HepG2 (cell line): Measurements from ENCODE around the gene INPP5K. TPM values are rescaled to one million over a fixed set of nuclear protein-coding genes. Genes with fewer than 3 reads are reported as not detected.

Experiments used
- HOXA3 ChIP-seq: sonication (generic); formaldehyde crosslinking; IDR thresholded peaks from 2 replicates; pipeline ENCODE4 v1.5.0; 2020; ENCODE audit warnings: missing genetic modification reagents
- ISX ChIP-seq: sonication (generic); formaldehyde crosslinking; conservative IDR thresholded peaks from 2 replicates; pipeline ENCODE4 v1.5.0; 2020; ENCODE audit warnings: missing genetic modification reagents
- MBNL3 ChIP-seq: fragments of 250-450 bp; sonication (Bioruptor Pico); conservative IDR thresholded peaks from 2 replicates; pipeline ENCODE4 v1.8.0; 2022; ENCODE audit warnings: mild to moderate bottlenecking, inconsistent platforms
- NR2C2 ChIP-seq: sonication (generic); formaldehyde crosslinking; IDR thresholded peaks from 2 replicates; pipeline ENCODE4 v1.4.0; 2020; ENCODE audit warnings: missing genetic modification reagents, mild to moderate bottlenecking, moderate library complexity, borderline replicate concordance
- SMAD3 ChIP-seq: sonication (generic); formaldehyde crosslinking; IDR thresholded peaks from 2 replicates; pipeline ENCODE4 v1.4.0; 2020; ENCODE audit warnings: missing genetic modification reagents
- SMARCC2 ChIP-seq: fragments of 450-650 bp; IDR thresholded peaks from 2 replicates; pipeline ENCODE4 v1.6.1; 2017; ENCODE audit warnings: antibody characterized with exemption, mild to moderate bottlenecking
- SNAI1 ChIP-seq: sonication (generic); formaldehyde crosslinking; IDR thresholded peaks from 2 replicates; pipeline ENCODE4 v1.5.0; 2020; ENCODE audit warnings: mild to moderate bottlenecking, missing genetic modification reagents, borderline replicate concordance
- SOX6 ChIP-seq, 2 experiments: fragments of 450-650 bp in 1 of 2; sonication (generic) in 1 of 2; formaldehyde crosslinking in 1 of 2; IDR thresholded peaks; 2 replicates each; pipeline versions ENCODE4 v1.4.0 to v1.6.1; 2017 to 2020; ENCODE audit warnings: antibody characterized with exemption in 1 of 2, mild to moderate bottlenecking in 1 of 2, missing genetic modification reagents in 1 of 2
- TCF7 ChIP-seq: sonication (generic); IDR thresholded peaks from 2 replicates; pipeline ENCODE4 v1.6.1; 2016; ENCODE audit warnings: antibody characterized with exemption, low read depth
- ZMAT3 ChIP-seq: sonication (generic); formaldehyde crosslinking; conservative IDR thresholded peaks from 2 replicates; pipeline ENCODE4 v1.7.0; 2021; ENCODE audit warnings: missing genetic modification reagents
- ZNF230 ChIP-seq: sonication (generic); formaldehyde crosslinking; IDR thresholded peaks from 2 replicates; pipeline ENCODE4 v1.4.0; 2020; ENCODE audit warnings: mild to moderate bottlenecking, missing genetic modification reagents
- ZNF256 ChIP-seq: sonication (generic); formaldehyde crosslinking; conservative IDR thresholded peaks from 2 replicates; pipeline ENCODE4 v1.4.0; 2020; ENCODE audit warnings: missing genetic modification reagents
- ZNF484 ChIP-seq: sonication (generic); formaldehyde crosslinking; IDR thresholded peaks from 2 replicates; pipeline ENCODE4 v1.5.1; 2020; ENCODE audit warnings: mild to moderate bottlenecking, low read depth, missing genetic modification reagents, borderline replicate concordance
- ZNF562 ChIP-seq: sonication (generic); formaldehyde crosslinking; IDR thresholded peaks from 2 replicates; pipeline ENCODE4 v1.8.0; 2022; ENCODE audit warnings: missing genetic modification reagents, borderline replicate concordance
- ZNF773 ChIP-seq: sonication (generic); formaldehyde crosslinking; IDR thresholded peaks from 2 replicates; pipeline ENCODE4 v1.4.0; 2020; ENCODE audit warnings: missing genetic modification reagents, borderline replicate concordance
- ZNF790 ChIP-seq: sonication (generic); formaldehyde crosslinking; IDR thresholded peaks from 2 replicates; pipeline ENCODE4 v1.8.0; 2022; ENCODE audit warnings: missing genetic modification reagents, mild to moderate bottlenecking, borderline replicate concordance
- polyA plus RNA-seq, 8 experiments: library from polyadenylated mRNA; depleted of rRNA in 3 of 8; stranded (reverse) in 7 of 8; unstranded in 1 of 8; fragments of >200 nt; fragmentation: Illumina TruSeq in 4 of 8; extraction: Trizol in 4 of 8; gene quantifications; 2 replicates each; pipeline versions ENCODE4 v1.2.1 to v1.2.3, GENCODE V29; 2011 to 2016; ENCODE audit warnings: low read depth in 4 of 8, missing spikeins in 1 of 8, mixed read lengths in 1 of 8; ENCODE audit not compliant: insufficient read depth in 1 of 8
- total RNA-seq, 5 experiments: library from RNA; depleted of rRNA; stranded (reverse); fragments of >200 nt; fragmentation: Illumina TruSeq; extraction: Trizol; gene quantifications; 2 replicates each; pipeline ENCODE4 v1.2.3, GENCODE V29; 2016; ENCODE audit warnings: low read depth in 1 of 5
- TF ChIP-seq, protein P1 (sequence below), 2 experiments: fragments of 450-650 bp in 1 of 2; sonication (generic) in 1 of 2; formaldehyde crosslinking in 1 of 2; IDR thresholded peaks; 2 replicates each; pipeline versions ENCODE4 v1.6.1 to v1.8.0; 2016 to 2022; ENCODE audit warnings: antibody characterized with exemption in 1 of 2, mild to moderate bottlenecking in 1 of 2, missing genetic modification reagents in 1 of 2
- TF ChIP-seq, protein P2 (sequence below): sonication (generic); formaldehyde crosslinking; IDR thresholded peaks from 2 replicates; pipeline ENCODE4 v1.5.1; 2020; ENCODE audit warnings: missing genetic modification reagents, mild to moderate bottlenecking, borderline replicate concordance
- TF ChIP-seq, protein P3 (sequence below): sonication (generic); formaldehyde crosslinking; conservative IDR thresholded peaks from 2 replicates; pipeline ENCODE4 v1.4.0; 2020; ENCODE audit warnings: missing genetic modification reagents

INPP5K gene
- total and polyA plus RNA-seq, 2 of the 13 experiments (the other 11 are each of a cell fraction or from before 2014, with no cell fraction given), result 4.8 to 9.6 TPM

DNA sequence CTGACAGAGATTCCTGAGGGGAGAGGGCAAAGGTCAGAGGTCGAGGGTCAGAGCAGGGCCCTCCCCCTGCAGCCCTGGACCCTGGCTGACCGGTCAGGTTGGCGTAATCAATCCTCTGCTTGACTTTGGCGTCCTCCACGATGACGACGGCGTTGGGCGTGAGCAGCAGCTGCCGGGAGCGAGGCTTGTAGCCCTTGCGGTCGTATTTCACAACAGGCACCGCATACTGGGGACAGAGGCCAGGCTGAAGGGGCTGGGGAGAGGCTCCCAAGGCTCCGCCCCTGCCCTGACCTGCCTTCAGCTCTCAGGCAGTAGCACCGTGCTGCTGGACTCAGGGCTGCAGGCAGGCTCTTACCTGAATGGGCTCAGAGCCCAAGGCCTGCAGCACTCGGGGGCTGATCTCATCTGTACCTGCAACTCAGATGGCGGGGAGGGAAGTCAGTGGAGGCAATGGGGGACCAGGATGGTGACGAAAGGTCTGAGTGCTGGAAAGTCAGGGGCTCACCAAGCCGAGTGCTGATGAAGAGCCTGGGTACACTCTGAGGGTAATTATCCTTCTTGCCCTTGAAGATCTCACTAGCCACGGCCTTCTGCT lies 48.4 kb downstream of the INPP5K start (continued):
- TF ChIP-seq, protein P1, sequence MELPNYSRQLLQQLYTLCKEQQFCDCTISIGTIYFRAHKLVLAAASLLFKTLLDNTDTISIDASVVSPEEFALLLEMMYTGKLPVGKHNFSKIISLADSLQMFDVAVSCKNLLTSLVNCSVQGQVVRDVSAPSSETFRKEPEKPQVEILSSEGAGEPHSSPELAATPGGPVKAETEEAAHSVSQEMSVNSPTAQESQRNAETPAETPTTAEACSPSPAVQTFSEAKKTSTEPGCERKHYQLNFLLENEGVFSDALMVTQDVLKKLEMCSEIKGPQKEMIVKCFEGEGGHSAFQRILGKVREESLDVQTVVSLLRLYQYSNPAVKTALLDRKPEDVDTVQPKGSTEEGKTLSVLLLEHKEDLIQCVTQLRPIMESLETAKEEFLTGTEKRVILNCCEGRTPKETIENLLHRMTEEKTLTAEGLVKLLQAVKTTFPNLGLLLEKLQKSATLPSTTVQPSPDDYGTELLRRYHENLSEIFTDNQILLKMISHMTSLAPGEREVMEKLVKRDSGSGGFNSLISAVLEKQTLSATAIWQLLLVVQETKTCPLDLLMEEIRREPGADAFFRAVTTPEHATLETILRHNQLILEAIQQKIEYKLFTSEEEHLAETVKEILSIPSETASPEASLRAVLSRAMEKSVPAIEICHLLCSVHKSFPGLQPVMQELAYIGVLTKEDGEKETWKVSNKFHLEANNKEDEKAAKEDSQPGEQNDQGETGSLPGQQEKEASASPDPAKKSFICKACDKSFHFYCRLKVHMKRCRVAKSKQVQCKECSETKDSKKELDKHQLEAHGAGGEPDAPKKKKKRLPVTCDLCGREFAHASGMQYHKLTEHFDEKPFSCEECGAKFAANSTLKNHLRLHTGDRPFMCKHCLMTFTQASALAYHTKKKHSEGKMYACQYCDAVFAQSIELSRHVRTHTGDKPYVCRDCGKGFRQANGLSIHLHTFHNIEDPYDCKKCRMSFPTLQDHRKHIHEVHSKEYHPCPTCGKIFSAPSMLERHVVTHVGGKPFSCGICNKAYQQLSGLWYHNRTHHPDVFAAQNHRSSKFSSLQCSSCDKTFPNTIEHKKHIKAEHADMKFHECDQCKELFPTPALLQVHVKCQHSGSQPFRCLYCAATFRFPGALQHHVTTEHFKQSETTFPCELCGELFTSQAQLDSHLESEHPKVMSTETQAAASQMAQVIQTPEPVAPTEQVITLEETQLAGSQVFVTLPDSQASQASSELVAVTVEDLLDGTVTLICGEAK (IDR thresholded peaks at IDR 0.05), result no peak
- TF ChIP-seq, protein P1 (CRISPR knock-in tag; IDR thresholded peaks at IDR 0.05), result peak; percentile 20; the same call in 1 of the 2 replicates
- TF ChIP-seq ZMAT3 (no peak), ZNF484 (CRISPR knock-in tag) (no peak), SNAI1 (CRISPR knock-in tag) (no peak), ZNF773 (CRISPR knock-in tag) (no peak), ZNF256 (CRISPR knock-in tag) (no peak), ZNF562 (CRISPR knock-in tag) (no peak), ISX (no peak), ZNF790 (CRISPR knock-in tag) (no peak), TCF7 (0 out of 2 replicates have a peak, but pooled peaks have one; percentile 7), SMAD3 (CRISPR knock-in tag) (no peak; the same call in 1 of the 2 replicates), MBNL3 (CRISPR knock-in tag) (no peak), NR2C2 (CRISPR knock-in tag) (peak; percentile 99), SMARCC2 (no peak), ZNF230 (0 out of 2 replicates have a peak, but pooled peaks have one; percentile 24), SOX6 (IDR thresholded peaks at IDR 0.05) (no peak), SOX6 (CRISPR knock-in tag; IDR thresholded peaks at IDR 0.05) (peak; percentile 80), HOXA3 (CRISPR knock-in tag) (peak; percentile 97)
- TF ChIP-seq, protein P2, sequence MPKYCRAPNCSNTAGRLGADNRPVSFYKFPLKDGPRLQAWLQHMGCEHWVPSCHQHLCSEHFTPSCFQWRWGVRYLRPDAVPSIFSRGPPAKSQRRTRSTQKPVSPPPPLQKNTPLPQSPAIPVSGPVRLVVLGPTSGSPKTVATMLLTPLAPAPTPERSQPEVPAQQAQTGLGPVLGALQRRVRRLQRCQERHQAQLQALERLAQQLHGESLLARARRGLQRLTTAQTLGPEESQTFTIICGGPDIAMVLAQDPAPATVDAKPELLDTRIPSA (CRISPR knock-in tag), result no peak
- TF ChIP-seq, protein P3, sequence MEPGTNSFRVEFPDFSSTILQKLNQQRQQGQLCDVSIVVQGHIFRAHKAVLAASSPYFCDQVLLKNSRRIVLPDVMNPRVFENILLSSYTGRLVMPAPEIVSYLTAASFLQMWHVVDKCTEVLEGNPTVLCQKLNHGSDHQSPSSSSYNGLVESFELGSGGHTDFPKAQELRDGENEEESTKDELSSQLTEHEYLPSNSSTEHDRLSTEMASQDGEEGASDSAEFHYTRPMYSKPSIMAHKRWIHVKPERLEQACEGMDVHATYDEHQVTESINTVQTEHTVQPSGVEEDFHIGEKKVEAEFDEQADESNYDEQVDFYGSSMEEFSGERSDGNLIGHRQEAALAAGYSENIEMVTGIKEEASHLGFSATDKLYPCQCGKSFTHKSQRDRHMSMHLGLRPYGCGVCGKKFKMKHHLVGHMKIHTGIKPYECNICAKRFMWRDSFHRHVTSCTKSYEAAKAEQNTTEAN, result no peak
